ENCODE results near the gene NTHL1.

Gene NTHL1

DNA sequence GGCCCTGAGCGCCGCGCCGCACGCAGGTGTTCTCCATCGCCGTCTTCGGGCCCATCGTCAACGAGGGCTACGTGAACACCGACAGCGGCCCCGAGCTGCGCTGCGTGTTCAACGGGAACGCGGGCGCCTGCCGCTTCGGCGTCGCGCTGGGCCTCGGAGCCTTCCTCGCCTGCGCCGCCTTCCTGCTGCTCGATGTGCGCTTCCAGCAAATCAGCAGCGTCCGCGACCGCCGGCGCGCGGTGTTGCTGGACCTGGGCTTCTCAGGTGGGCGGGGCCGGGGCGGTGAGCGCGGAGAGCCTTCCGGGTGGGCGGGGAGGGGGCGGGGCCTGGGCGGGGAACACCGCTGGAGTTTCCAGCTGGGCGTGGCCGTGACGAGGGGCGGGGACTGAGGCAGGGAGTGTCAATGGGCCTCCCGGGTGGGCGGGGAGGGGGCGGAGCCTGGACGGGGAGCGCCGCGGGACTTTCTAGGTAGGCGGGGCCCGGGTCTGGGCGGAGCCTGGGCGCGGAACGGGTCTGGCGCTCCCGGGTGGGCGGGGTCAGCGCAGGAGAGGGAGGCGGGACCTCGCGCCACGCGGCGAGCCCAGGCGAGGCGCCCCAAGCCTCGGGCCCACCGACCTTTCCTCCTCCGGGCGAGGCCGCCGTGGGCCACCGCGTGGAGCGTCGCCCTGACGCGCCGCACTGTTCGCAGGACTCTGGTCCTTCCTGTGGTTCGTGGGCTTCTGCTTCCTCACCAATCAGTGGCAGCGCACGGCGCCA, 55.5 kb downstream of the NTHL1 start:
- peak; percentile 94 to 98 for DNase-seq (ENCODE audit: low read depth in 2 of 2)

DNA sequence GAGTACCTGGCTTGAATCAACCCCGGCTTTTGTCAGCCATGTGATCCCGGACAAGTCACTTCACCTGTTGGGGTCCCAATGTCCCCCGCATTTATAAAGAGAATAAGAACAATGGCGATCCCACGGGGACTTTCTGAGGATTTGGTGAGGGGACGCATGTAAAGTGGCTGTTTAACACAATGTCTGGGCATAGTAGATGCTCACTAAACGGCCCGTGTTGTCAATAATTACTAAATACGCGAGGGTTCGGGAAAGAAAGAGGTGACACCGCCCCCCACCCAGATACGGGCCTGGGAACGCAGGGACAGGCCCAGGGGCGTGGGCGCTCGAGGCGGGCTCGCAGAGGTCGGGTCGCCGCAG, 56.1 kb downstream of the NTHL1 start:
- no peak for DNase-seq (ENCODE audit: low read depth in 2 of 2)

- no peak for DNase-seq (ENCODE audit: low read depth in 2 of 2)
Measured at GRCh38 chr16:1991135-1991551, 56.5 kb downstream of the NTHL1 start.

DNA sequence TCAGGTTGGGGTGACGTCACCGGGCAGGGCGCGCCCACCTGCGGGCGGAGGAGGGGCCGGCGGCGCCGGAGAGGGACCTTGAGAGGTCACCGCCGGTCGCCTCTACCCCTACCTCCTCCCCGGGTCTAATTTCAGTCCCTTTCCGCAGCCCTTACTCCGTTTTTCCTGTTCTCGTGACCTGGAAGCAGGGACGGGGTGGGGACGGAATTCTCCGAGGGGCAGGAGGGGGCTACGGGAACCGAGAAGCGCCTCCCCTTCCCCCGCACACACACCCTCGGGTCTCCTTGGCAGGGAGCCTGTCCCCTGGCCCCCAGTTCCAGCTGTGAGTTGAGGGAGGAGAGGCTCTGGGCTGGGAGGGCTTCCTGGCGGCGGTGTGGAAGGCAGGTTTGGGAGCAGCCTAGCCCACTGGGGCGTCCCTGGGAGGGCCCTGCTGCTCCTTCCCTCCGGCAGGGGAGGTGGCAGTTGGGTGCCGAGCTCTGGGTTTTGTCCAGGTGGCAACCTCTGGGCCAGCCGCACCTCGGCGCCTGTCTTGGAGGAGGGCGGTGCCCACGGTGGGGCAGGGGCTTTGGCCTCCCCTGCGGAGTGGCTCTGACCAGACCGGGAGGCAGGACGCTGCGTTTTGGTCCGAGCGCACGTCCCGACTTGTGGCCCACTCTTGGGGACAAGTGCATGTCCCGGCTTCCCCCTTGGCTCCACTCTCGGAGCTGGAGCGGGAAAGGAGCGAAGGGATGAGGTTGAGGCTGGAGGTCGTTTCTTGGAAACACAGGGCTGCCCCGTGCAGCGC, 57.1 kb downstream of the NTHL1 start:
- no peak for DNase-seq (ENCODE audit: low read depth in 2 of 2)

DNA sequence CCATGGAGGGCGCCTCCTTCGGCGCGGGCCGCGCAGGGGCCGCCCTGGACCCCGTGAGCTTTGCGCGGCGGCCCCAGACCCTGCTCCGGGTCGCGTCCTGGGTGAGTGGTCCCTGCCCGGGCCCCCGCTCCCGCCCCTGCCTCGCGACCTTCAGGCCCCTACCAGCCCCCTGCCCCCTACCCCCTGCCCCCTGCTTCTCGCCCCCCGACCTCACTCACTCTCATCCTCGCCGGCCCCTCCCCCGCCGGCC, 57.6 kb downstream of the NTHL1 start:
- DNase-seq (ENCODE audit: low read depth in 2 of 2): no peak

Measured in stimulated activated CD8-positive, alpha-beta memory T cell treated with anti-CD3 and anti-CD28 coated beads, Interleukin-7, amount 100 ng/mL, for 1 hour (primary cell).